ENCODE data around the gene TREML2.
"Not testable (repeated sequence)": the region's sequence is repeated elsewhere in the genome, so short reads cannot be mapped to it uniquely, and the experiment has no call there.

TREML2 gene

GRCh38 chr6:41200901-41201763, at the start of gene TREML2:
TSS of gene TREML2 (minus strand) at chr6:41201149. CDS start at chr6:41201008, 141 bp downstream.
- CTCF ChIA-PET: no interaction called here
- no peak for DNase-seq (ENCODE audit: low spot score)
- H3K27ac ChIP-seq: no peak within 1 kb of the TSS
- no peak for TF ChIP-seq CTCF (conservative IDR thresholded peaks at IDR 0.05; ENCODE audit: low read depth)
- POLR2A ChIA-PET (ENCODE audit: low non-redundant PET): no interaction called here

DNA sequence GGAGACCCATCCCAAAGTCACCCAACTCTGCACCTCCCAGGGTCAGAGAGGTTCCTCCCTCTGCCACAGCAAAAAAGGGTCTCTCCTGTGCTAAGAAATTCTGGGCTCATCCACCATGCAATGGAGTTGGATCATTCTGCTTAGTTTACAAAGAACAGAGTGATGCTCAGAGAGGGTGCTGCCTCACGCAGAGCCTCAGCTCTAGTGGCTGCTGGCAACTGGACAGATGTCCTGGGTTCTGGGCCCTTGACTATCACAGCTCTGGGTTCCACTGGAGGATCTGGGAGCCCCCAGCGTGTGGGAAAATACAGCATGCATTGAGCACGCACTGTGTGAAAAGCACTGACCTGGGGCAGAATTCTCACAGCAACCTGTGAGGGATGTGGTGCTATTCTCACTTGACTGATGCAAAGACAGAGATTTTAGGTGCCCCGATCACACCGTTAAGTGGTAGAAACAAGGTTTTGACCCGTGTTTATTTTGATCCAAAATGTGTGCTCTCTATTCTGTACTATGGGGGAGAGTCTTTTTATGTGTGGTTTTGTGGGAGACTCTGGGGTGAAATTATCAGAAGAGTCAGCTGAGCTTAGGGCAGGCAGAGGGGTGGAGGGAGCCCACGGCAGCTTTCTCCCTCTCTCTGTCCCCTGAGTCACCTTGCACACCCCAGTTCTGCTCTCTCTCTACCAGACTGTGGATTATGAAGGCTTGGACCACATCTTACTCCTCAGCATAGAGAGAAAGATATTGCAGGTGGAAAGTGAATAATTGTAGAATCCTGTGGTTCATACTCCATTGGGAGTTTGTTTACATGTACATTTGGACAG, 47.1 kb upstream of the TREML2 start:
- ChIA-PET CTCF (no interaction called here), POLR2A (ENCODE audit: low non-redundant PET) (no interaction called here)
- TF ChIP-seq CTCF (conservative IDR thresholded peaks at IDR 0.05; ENCODE audit: low read depth): no peak
- H3K27ac ChIP-seq: no peak overlapping the region
- no peak for DNase-seq (ENCODE audit: low spot score)

DNA sequence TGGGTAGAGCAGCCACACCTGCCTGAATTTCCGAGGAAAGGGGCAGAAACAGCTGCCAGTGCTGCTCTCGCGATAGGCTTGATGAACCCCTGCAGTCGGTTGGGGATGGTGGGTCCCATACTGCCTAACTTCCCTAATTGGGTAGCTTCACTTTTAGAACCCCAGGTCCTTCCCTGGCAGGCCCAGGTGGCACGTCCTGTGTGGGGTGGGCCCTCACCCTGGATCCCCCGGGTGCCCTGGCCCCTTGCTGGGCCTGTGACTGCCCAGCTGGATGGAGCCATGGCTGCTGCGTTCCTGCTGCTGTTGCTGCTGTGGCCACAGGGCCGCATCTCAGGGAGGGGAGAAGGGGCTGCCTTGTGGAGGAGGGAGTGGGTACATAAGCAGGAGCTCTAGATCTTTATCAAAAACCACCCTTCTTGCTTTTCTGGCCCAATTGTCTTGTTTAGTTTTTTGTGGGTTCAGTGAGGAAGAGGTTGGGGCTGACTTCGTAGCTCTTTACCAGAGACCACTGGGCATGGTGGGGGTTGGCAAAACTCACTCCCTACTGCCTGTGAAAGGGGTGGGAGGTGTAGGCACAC, 46.4 kb upstream of the TREML2 start:
- POLR2A ChIA-PET (ENCODE audit: low non-redundant PET): no interaction called here
- DNase-seq (ENCODE audit: low spot score): no peak
- CTCF ChIA-PET: no interaction called here
- no peak for TF ChIP-seq CTCF (conservative IDR thresholded peaks at IDR 0.05; ENCODE audit: low read depth)
- no peak overlapping the region for H3K27ac ChIP-seq

GRCh38 chr6:41246529-41246928, 45.6 kb upstream of the TREML2 start:
- H3K27ac ChIP-seq; POLR2A ChIA-PET (ENCODE audit: low non-redundant PET); CTCF ChIA-PET; DNase-seq (ENCODE audit: low spot score): not testable (repeated sequence)

DNA sequence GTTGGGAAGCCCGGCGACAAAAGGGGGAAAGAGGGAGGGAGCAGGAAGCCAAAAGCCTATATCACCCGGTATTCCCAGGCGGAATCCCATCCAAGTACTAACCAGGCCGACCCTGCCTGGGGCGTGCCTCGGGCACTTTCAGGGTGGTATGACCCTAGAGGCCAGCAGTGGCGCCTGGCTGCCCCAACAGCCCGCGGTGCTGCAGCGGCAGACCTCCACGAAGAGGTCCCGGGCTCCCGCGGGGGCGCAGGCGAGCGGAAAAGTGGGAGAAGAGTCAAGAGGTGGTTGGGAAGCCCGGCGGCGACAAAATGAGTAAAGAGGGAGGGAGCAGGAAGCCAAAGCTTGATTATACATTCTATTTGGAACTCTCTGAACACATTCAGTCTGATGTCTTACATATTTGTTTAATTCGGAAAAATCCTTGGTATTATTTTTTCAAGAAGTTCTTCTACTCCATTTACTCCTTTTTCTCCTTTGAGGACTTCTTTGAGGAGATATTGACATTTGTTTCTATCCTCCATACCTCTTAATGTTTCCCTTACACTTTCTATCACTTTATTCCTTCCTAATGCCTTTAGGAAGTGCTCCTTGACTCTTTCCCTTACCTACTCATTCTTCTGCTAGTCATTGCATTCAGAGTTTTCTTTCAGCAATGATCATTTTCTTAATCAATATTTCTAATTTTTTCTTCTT, 38.7 kb upstream of the TREML2 start:
- no peak for TF ChIP-seq CTCF (conservative IDR thresholded peaks at IDR 0.05; ENCODE audit: low read depth)
- POLR2A ChIA-PET (ENCODE audit: low non-redundant PET): no interaction called here
- CTCF ChIA-PET: no interaction called here
- no peak for DNase-seq (ENCODE audit: low spot score)
- H3K27ac ChIP-seq: no peak overlapping the region

GRCh38 chr6:41237128-41237527, 36.2 kb upstream of the TREML2 start:
- POLR2A ChIA-PET (ENCODE audit: low non-redundant PET): no interaction called here
- CTCF ChIA-PET: no interaction called here
- no peak overlapping the region for H3K27ac ChIP-seq
- TF ChIP-seq CTCF (conservative IDR thresholded peaks at IDR 0.05; ENCODE audit: low read depth): no peak
- DNase-seq (ENCODE audit: low spot score): no peak
